OCI-LY1 (cell line): ENCODE measurements around the gene BTBD10.

ENCODE experiments used
- H2AFZ ChIP-seq: fragments of 200-600 bp; sonication (generic), shearing (Covaris generic); 2 replicates; pipeline ENCODE4 v1.6.0; 2014; ENCODE audit warnings: antibody characterized with exemption, mild to moderate bottlenecking, low read length
- H3F3A ChIP-seq: fragments of 200-600 bp; sonication (generic), shearing (Covaris generic); 2 replicates; pipeline ENCODE4 v1.6.0; 2014; ENCODE audit warnings: mild to moderate bottlenecking, antibody characterized with exemption, low read length, moderate library complexity; ENCODE audit not compliant: insufficient read depth
- H3K27ac ChIP-seq: fragments of 200-600 bp; sonication (generic); 2 replicates; pipeline ENCODE4 v1.5.1; 2014; ENCODE audit warnings: low read length, mixed run types, mild to moderate bottlenecking, low read depth; ENCODE audit not compliant: poor library complexity, severe bottlenecking
- H3K27me3 ChIP-seq: fragments of 200-600 bp; sonication (generic); 2 replicates; pipeline ENCODE4 v1.6.0; 2014; ENCODE audit warnings: antibody characterized with exemption, mild to moderate bottlenecking, low read length, moderate library complexity; ENCODE audit not compliant: insufficient read depth
- H3K36me3 ChIP-seq: fragments of 200-600 bp; sonication (generic); 2 replicates; pipeline ENCODE4 v1.6.1; 2014; ENCODE audit warnings: mild to moderate bottlenecking, antibody characterized with exemption, low read length, moderate library complexity, mixed read lengths; ENCODE audit not compliant: insufficient read depth
- H3K4me1 ChIP-seq: fragments of 200-600 bp; sonication (generic); 2 replicates; pipeline ENCODE4 v1.5.1; 2014; ENCODE audit warnings: mild to moderate bottlenecking, low read length, moderate library complexity; ENCODE audit not compliant: insufficient read depth, severe bottlenecking
- H3K4me2 ChIP-seq: fragments of 200-600 bp; sonication (generic), shearing (Covaris generic); 2 replicates; pipeline ENCODE4 v1.6.1; 2014; ENCODE audit warnings: low read length
- H3K4me3 ChIP-seq: fragments of 200-600 bp; sonication (generic); 2 replicates; pipeline ENCODE4 v1.5.1; 2014; ENCODE audit warnings: low read length, low read depth, mild to moderate bottlenecking, mixed read lengths; ENCODE audit not compliant: poor library complexity, severe bottlenecking
- H3K79me2 ChIP-seq: fragments of 200-600 bp; shearing (Covaris generic); 2 replicates; pipeline ENCODE4 v1.6.1; 2016; ENCODE audit warnings: mixed run types, low read length, mixed read lengths; ENCODE audit not compliant: insufficient read depth
- H3K9ac ChIP-seq: fragments of 200-600 bp; sonication (generic), shearing (Covaris generic); 2 replicates; pipeline ENCODE4 v1.6.1; 2014; ENCODE audit warnings: mild to moderate bottlenecking, low read length, mixed read lengths
- H3K9me2 ChIP-seq: fragments of 200-600 bp; sonication (generic), shearing (Covaris generic); 2 replicates; pipeline ENCODE4 v1.6.1; 2014; ENCODE audit warnings: low read depth, mild to moderate bottlenecking, low read length, mixed read lengths
- H3K9me3 ChIP-seq: fragments of 200-600 bp; shearing (Covaris generic); 2 replicates; pipeline ENCODE4 v1.6.1; 2014; ENCODE audit warnings: low read length, mixed read lengths
- H4K20me1 ChIP-seq: fragments of 200-600 bp; sonication (generic), shearing (Covaris generic); 2 replicates; pipeline ENCODE4 v1.6.0; 2016; ENCODE audit warnings: mild to moderate bottlenecking, low read length; ENCODE audit not compliant: insufficient read depth
- CTCF ChIP-seq: fragments of 200-600 bp; sonication (generic), shearing (Covaris generic); IDR thresholded peaks from 2 replicates; pipeline ENCODE4 v1.5.1; 2017; ENCODE audit warnings: mild to moderate bottlenecking, antibody characterized with exemption, low read length, moderate library complexity, mixed read lengths
- EZH2 ChIP-seq: fragments of 200-600 bp; sonication (generic), shearing (Covaris generic); IDR thresholded peaks from 2 replicates; pipeline ENCODE4 v1.8.0; 2017; ENCODE audit warnings: borderline replicate concordance, mixed run types, mild to moderate bottlenecking, antibody characterized with exemption, low read length, moderate library complexity, mixed read lengths

Gene BTBD10

GRCh38 chr11:13391217-13391616, 71.8 kb downstream of the BTBD10 start:
- no peaks in the 10 kb centered on the region for H4K20me1 ChIP-seq
- no peaks in the 10 kb centered on the region for H3K27me3 ChIP-seq
- no peaks in the 10 kb centered on the region for H3F3A ChIP-seq
- H2AFZ ChIP-seq = no peak overlapping the region
- H3K9me3 ChIP-seq = no peaks in the 10 kb centered on the region
- TF ChIP-seq EZH2 = no peak
- TF ChIP-seq CTCF = no peak
- H3K36me3 ChIP-seq = peaks cover 29% of the 10 kb centered on the region
- no peak overlapping the region for H3K27ac ChIP-seq
- H3K9ac ChIP-seq = no peak overlapping the region
- no peaks in the 10 kb centered on the region for H3K4me1 ChIP-seq
- no peaks in the 10 kb centered on the region for H3K79me2 ChIP-seq
- H3K9me2 ChIP-seq = no peaks in the 10 kb centered on the region
- no peak overlapping the region for H3K4me2 ChIP-seq
- H3K4me3 ChIP-seq = no peak overlapping the region

GRCh38 chr11:13388741-13389140, 74.3 kb downstream of the BTBD10 start:
- H3K4me3 ChIP-seq = no peak overlapping the region
- H3F3A ChIP-seq = no peaks in the 10 kb centered on the region
- H3K27ac ChIP-seq = no peak overlapping the region
- H3K4me2 ChIP-seq = no peak overlapping the region
- no peaks in the 10 kb centered on the region for H3K9me2 ChIP-seq
- no peak overlapping the region for H2AFZ ChIP-seq
- TF ChIP-seq EZH2 = no peak
- no peak for TF ChIP-seq CTCF
- H3K4me1 ChIP-seq = no peaks in the 10 kb centered on the region
- no peaks in the 10 kb centered on the region for H3K79me2 ChIP-seq
- H3K27me3 ChIP-seq = no peaks in the 10 kb centered on the region
- H4K20me1 ChIP-seq = no peaks in the 10 kb centered on the region
- no peaks in the 10 kb centered on the region for H3K9me3 ChIP-seq
- H3K36me3 ChIP-seq = peaks cover 36% of the 10 kb centered on the region
- H3K9ac ChIP-seq = no peak overlapping the region

- H3K4me3 ChIP-seq = no peak overlapping the region
- H3K9ac ChIP-seq = no peak overlapping the region
Observed at GRCh38 chr11:13386567-13386966, 76.5 kb downstream of the BTBD10 start.

More at GRCh38 chr11:13386567-13386966, 76.5 kb downstream of the BTBD10 start:
- Histone ChIP-seq H4K20me1 (no peaks in the 10 kb centered on the region), H3K36me3 (peaks cover 48% of the 10 kb centered on the region), H3K9me3 (no peaks in the 10 kb centered on the region), H3K79me2 (no peaks in the 10 kb centered on the region), H3F3A (no peaks in the 10 kb centered on the region), H3K4me2 (no peak overlapping the region), H3K9me2 (no peaks in the 10 kb centered on the region), H3K4me1 (no peaks in the 10 kb centered on the region), H2AFZ (no peak overlapping the region), H3K27me3 (no peaks in the 10 kb centered on the region), H3K27ac (no peak overlapping the region)
- TF ChIP-seq CTCF (no peak), EZH2 (no peak)
